Activated CD8-positive, alpha-beta T cell treated with anti-CD3 and anti-CD28 coated beads for 36 hours (primary cell): ENCODE data around the gene LARGE1. TPM values are rescaled to one million over a fixed set of nuclear protein-coding genes. Genes with fewer than 3 reads are reported as not detected.

Experiments used
- ATAC-seq: fragments of 200-7000 bp; cut with Tn5 transposase; one replicate; pipeline ENCODE4 v1.10.0; 2021; ENCODE audit warnings: mild to moderate bottlenecking, moderate library complexity
- CTCF ChIA-PET: fragments of 350-600 bp; sonication (Branson Sonifier 250); formaldehyde crosslinking; loops from one replicate; lab custom pipeline; 2021; ENCODE audit warnings: antibody characterized with exemption; lab: Charles Lee
- POLR2A ChIA-PET: fragments of 350-600 bp; sonication (Branson Sonifier 250); formaldehyde crosslinking; loops from one replicate; lab custom pipeline; 2021; ENCODE audit warnings: antibody characterized with exemption; lab: Charles Lee
- DNase-seq: peaks from one replicate; pipeline ENCODE4 v3.0.0-alpha.2; 2020
- H3K27ac Mint-ChIP-seq: one replicate; pipeline ENCODE4 v1.8.0; 2021; ENCODE audit warnings: mild to moderate bottlenecking, mixed read lengths
- H3K27me3 Mint-ChIP-seq: one replicate; pipeline ENCODE4 v1.8.0; 2021; ENCODE audit warnings: mixed read lengths
- H3K36me3 Mint-ChIP-seq: one replicate; pipeline ENCODE4 v1.8.0; 2021; ENCODE audit warnings: low read depth, mixed read lengths
- H3K4me1 Mint-ChIP-seq: one replicate; pipeline ENCODE4 v1.8.0; 2021; ENCODE audit warnings: low read depth, mixed read lengths
- H3K4me3 Mint-ChIP-seq: one replicate; pipeline ENCODE4 v1.8.0; 2021; ENCODE audit warnings: mild to moderate bottlenecking, moderate library complexity, mixed read lengths
- H3K9me3 Mint-ChIP-seq: one replicate; pipeline ENCODE4 v1.8.0; 2021; ENCODE audit warnings: mixed read lengths
- CTCF ChIP-seq: fragments of 200-600 bp; IDR thresholded peaks from one replicate; pipeline ENCODE4 v1.8.0; 2022; ENCODE audit warnings: antibody characterized with exemption, mild to moderate bottlenecking
- intact Hi-C: fragments of 100-400 bp; cut with micrococcal nuclease; formaldehyde crosslinking; loops from one replicate; pipeline ENCODE4 v1.10.0; 2022
- total RNA-seq, 2 experiments: library from RNA; stranded (reverse); gene quantifications; one replicate each; pipeline ENCODE4 v1.2.3, GENCODE V29; 2021

Gene LARGE1
- total RNA-seq, 2 experiments from 2014 or later = 0.31 to 0.32 TPM

- H3K4me3 Mint-ChIP-seq = no peak overlapping the region
- peaks cover 7% of the 10 kb centered on the region for H3K9me3 Mint-ChIP-seq
- no peaks in the 10 kb centered on the region for H3K4me1 Mint-ChIP-seq
- ChIA-PET POLR2A (no interaction called here), CTCF (no interaction called here)
- intact Hi-C loops = no loop called here
- ATAC-seq = no peak
- H3K36me3 Mint-ChIP-seq = no peaks in the 10 kb centered on the region
- H3K27me3 Mint-ChIP-seq = no peaks in the 10 kb centered on the region
- no peak overlapping the region for H3K27ac Mint-ChIP-seq
- DNase-seq = no peak
- TF ChIP-seq CTCF = no peak
Measured at GRCh38 chr22:33842421-33843094, 77.7 kb downstream of the LARGE1 start.

GRCh38 chr22:33842006-33842354 lies 78.3 kb downstream of the LARGE1 start:
- no peaks in the 10 kb centered on the region for H3K36me3 Mint-ChIP-seq
- POLR2A ChIA-PET = no interaction called here
- no peak overlapping the region for H3K4me3 Mint-ChIP-seq
- no peak for DNase-seq
- intact Hi-C loops = no loop called here
- no peak overlapping the region for H3K27ac Mint-ChIP-seq
- no peaks in the 10 kb centered on the region for H3K4me1 Mint-ChIP-seq
- TF ChIP-seq CTCF = no peak
- H3K9me3 Mint-ChIP-seq = peaks cover 6% of the 10 kb centered on the region
- CTCF ChIA-PET = no interaction called here
- ATAC-seq = no peak
- H3K27me3 Mint-ChIP-seq = no peaks in the 10 kb centered on the region

- ChIA-PET CTCF (no interaction called here), POLR2A (no interaction called here)
- intact Hi-C loops = no loop called here
- no peaks in the 10 kb centered on the region for H3K4me1 Mint-ChIP-seq
- DNase-seq = no peak
- ATAC-seq = no peak
- no peak overlapping the region for H3K27ac Mint-ChIP-seq
- no peak for TF ChIP-seq CTCF
- no peaks in the 10 kb centered on the region for H3K36me3 Mint-ChIP-seq
- H3K27me3 Mint-ChIP-seq = no peaks in the 10 kb centered on the region
- peaks cover 6% of the 10 kb centered on the region for H3K9me3 Mint-ChIP-seq
- H3K4me3 Mint-ChIP-seq = no peak overlapping the region
Measured at GRCh38 chr22:33841281-33842005, 78.8 kb downstream of the LARGE1 start.

GRCh38 chr22:33838644-33839043 lies 81.6 kb downstream of the LARGE1 start:
- ATAC-seq (no peak), DNase-seq (no peak)
- H3K4me3 Mint-ChIP-seq = no peak overlapping the region
- H3K27me3 Mint-ChIP-seq = no peaks in the 10 kb centered on the region
- H3K9me3 Mint-ChIP-seq = no peaks in the 10 kb centered on the region
- ChIA-PET POLR2A (no interaction called here), CTCF (no interaction called here)
- intact Hi-C loops = no loop called here
- no peaks in the 10 kb centered on the region for H3K36me3 Mint-ChIP-seq
- TF ChIP-seq CTCF = no peak
- H3K27ac Mint-ChIP-seq = no peak overlapping the region
- no peaks in the 10 kb centered on the region for H3K4me1 Mint-ChIP-seq

- CTCF ChIA-PET = no interaction called here
- POLR2A ChIA-PET = no interaction called here
- TF ChIP-seq CTCF = no peak
Measured at GRCh38 chr22:33837826-33838225, 82.5 kb downstream of the LARGE1 start.

More at GRCh38 chr22:33837826-33838225, 82.5 kb downstream of the LARGE1 start:
- intact Hi-C loops = no loop called here
- H3K27ac Mint-ChIP-seq = no peak overlapping the region
- H3K9me3 Mint-ChIP-seq = no peaks in the 10 kb centered on the region
- no peaks in the 10 kb centered on the region for H3K27me3 Mint-ChIP-seq
- no peak overlapping the region for H3K4me3 Mint-ChIP-seq
- ATAC-seq (no peak), DNase-seq (no peak)
- no peaks in the 10 kb centered on the region for H3K36me3 Mint-ChIP-seq
- no peaks in the 10 kb centered on the region for H3K4me1 Mint-ChIP-seq
